NCI-H146 treated with DMSO at 0.1 percent for 48 hours (cell line): ENCODE measurements around the gene XK.

Experiments used
- DNase-seq: peaks from one replicate; lab custom pipeline; 2025; ENCODE audit not compliant: unreplicated experiment; lab: John Stamatoyannopoulos, UW

XK gene

DNA sequence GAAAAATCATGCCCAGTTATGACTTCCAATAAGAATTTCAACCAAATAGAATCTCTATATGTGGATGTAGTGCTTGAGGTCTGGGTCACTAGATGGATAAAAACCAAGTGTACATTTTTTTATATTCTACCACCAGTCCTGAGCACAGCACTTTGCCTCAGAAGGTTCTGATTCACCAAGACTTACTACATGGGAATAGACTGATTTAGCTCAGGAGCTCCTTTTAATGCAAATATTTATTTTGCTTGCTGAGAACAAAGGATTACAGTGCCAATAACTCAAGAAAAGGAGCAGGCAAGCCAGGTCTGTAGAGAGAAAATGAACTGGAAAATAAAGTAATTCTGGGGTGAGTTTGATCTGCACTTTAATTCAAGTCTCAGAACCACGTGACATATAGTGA is 6.4 kb upstream of the XK start:
- DNase-seq: no peak

DNA sequence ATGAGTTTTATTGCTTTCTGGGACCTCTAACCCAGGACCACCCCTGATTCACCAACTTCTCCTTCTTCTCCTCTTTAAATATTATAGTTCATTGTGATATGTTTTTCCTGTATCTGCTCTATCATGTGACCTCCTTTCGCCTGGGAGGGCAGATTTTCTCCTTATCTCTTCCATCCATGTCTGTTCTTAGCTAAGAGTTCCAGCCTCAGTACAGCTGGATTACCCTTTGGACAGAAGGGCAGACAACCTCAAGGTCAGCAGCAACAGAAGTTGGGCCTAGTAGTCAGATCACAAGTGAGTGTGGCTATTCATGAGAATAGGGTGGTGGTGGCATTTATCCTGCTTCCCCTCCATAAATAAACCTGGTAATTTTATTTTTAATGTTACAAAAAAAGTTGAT is 5.7 kb upstream of the XK start:
- DNase-seq: no peak

DNA sequence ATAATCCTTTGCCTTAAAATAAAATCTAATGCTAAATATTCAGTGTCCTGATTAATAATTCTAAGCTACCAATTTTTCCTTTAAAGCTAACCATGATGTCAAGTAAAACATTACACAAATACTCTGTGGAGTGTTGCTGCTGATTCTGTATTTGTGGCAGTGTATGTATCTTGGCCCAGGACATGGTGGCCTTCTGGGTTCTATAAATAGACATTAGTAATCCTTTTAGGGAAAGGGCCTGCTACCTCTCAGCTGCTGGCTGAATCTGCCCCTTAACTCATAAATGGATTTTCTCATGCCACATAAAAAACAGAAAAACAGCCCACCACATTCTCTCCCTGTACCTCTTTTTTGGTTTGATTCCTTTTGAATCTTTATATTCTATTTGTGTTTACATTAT is 1.2 kb upstream of the XK start:
- no peak for DNase-seq

DNA sequence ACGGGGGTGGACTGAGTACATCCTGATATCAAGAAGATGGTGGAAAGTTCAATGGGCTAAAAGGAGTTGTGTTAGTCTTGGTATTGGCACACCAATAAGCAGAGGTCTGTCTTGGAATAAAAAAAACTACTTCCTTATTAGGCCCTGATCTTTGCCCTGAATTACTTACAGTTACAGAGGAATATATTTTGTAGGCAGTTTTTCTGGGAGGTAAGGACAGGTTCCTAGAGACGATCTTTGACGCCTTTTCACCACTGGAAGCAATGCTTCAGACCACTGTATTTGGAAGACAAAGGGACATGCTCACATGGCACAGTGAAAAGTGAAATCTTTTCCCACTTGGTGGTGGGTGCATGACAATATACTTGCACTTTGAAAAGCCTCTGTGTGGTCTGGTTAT is 618 bp upstream of the XK start:
- no peak for DNase-seq

DNA sequence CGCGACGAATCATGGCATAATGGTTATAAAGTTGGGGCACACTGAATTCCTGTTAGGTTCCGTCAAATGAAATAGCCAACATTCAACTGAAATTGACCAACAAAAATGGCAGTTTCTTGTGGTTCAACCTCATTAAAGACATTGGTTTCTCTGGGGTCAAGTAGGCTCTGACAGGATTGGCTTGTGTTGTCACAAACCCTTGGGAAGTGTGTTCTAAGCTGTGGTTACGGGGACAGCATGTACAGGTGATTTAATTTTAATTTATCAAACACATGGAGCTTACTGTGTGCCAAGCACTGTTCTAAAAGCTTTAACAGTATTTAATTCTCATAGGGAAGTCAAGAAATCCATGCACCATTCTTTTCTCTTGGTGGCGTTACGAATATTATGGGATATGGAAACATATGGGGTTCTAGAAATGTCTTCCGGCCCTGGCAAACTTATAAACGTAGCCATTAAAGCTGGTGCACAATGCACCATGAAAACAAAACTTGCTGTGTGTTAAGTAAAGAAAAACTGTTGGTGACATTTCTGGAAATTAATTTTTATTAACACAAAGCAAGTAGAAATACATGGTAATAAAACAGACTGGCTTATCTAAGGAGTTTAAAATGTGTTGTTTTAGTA is 891 bp downstream of the XK start:
- DNase-seq: no peak

DNA sequence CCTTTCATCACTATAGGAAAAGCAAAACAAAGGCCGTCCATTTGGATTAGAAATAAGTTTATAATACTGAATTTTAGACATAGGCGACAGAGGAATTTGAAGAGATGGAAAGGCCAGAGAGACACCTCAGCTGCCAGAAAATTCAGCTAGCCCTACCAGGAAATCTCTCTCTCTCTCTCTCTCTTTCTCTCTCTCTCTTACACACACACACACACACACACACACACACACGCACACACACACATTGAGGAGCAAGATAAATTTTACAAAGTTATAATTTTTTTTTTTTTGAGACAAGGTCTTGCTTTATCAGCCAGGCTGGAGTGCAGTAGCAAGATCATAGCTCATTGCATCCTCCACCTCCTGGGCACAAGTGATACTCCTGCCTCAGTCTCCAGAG is 1.4 kb downstream of the XK start:
- DNase-seq: no peak

DNA sequence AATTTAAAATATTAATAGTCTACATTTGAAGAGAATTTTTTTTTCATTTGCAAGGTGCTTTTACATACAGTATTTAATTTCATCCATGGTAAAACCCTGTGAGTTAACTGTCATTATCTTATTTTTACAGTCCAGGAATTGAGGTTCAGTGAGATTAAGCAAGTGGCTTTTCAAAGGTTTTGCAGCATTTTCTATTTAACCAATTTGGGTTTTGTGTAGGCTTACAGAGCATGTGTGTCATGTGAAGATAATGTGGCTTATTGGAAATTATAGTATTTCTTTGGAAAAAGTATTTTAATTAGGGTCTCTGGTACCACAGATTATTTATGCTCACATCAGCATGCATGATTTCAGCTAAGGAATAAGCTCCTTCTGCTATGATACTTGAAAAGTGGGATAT is 4.5 kb downstream of the XK start:
- no peak for DNase-seq

DNA sequence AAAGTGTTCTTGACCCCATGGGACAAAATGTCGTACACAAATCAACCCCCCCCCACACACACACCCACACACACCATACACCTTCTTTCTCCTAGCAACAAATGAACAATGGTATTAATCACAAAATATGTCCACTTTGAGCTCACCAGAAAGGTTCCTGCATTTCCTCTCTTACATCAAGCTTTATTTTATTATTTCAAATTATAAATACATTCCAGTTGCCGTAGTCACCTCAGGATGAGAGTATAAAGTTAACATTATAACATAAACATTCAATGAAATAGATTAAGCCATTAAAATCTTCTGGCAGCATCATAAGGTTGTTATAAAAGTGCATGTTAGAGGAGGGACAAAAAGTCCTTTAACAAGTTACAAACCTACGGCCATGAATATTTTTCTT is 7.3 kb downstream of the XK start:
- DNase-seq: no peak

DNA sequence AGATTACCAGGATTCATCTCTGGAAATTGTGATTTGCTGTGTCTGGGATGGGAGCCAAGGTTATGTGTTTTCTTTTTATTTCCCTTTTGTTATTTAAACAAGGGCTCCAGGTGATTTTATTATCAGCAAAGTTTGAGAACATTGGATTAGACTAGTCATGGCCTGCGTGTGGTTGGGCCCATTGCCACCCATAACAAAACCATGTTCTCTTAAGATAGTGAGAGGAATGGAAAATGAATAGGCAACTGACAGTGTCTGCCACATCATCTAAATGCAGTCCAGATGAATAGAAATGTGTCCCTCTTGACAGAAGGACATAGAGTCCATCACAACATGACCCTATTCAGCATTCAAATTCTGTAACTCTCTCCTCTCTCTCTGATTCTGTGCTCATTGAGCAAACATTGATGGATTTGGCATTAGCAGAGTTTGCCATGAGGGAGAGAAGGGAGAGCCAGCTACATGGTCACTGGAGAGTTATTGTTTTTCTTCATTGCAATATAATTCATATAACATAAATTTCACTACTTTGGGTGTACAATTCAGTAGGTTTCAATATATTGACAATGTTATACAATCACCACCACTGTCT is 11.7 kb downstream of the XK start:
- DNase-seq: no peak

DNA sequence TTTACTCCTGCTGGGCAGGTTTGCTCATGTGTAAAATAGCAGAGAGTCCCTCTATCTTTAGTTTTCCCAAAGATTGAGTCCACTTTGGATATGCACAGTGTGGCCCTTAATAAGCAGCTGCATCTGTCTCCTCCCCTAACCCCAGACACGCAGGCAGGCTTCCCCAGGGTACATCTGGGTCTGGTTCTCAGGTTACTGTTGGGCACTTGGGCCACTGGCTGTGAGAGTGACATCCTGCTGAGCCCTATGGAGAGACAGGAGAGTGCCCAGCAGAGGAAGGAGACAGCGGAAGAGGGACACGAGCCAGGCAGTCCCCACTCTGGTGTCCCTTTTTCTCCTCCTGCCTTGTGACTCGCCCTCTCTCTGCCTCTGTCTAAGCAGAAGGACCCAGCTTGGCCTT is 16.0 kb downstream of the XK start:
- no peak for DNase-seq

DNA sequence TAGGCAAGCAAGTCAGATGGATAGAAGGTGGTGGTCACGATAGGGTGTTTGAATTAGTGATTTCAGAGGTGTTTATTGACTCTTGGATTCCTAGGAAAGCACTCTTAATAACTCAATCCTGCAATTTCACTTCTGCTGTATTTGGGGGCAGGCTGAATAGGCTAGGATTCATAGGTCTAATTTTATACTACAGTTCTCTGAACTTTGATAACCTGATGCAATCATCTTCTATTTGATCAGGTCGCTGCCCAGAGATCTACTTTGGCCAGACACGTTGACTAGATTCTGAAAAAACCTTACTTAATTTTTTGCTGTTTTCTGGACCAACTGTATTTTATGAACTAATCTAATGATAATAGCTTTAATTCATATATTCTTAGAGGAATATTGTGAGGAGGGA is 26.4 kb downstream of the XK start:
- DNase-seq: no peak

DNA sequence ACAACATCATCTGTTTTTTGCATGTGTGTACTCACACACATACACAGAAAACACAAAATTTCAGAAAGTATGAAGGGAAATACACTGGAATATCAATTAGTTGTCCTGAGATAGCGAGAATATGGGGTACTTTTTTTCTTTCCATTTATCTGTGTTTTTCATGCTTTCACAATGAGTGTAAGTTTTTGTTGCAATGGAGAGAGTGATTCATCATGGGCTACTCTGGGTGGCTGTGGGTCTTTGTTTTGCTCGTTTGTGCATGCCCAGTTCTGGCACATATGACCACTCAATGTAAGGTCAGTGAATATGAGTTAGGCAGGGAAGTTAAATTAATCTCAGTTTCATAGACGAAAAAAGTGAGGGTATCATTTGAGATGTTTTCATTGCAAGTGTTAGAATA is 26.9 kb downstream of the XK start:
- DNase-seq: no peak

DNA sequence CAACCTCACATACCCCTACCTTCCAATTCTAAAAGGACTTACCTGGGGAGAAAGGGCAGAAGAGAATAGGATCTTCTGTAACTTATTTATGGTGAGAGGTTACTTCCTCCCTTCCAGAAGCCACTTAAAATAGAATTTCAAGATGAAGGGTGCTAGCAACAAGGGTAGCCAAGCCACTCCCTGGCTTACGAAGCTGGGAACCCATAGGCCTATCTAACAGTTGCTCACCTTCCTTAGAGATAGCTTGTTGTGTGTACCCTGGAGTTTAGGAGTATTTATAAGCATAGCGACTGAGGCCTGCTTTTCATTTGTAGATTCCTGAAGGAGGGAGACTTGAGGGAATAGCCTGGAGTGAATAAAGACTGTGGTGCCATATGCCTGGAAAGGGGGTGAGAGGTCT is 28.9 kb downstream of the XK start:
- DNase-seq: no peak

DNA sequence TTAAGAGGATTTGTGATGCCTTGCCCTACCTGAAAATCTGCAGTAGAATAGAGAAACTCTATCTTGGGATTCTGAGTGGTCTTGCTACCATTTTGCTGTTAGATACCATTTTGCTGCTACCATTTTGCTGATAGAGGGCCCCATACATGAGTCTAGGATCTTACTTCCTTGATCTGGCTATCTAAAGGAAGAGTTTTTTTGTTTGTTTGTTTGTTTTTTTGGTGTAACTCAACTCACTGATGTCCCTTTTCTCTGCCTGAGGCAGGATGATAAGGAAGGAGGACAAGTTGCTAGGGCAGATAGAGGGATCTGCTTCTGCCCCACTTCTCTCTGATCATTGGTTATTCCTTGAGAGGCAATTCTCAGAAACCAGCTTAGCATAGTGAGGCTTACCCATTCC is 31.0 kb downstream of the XK start:
- no peak for DNase-seq

DNA sequence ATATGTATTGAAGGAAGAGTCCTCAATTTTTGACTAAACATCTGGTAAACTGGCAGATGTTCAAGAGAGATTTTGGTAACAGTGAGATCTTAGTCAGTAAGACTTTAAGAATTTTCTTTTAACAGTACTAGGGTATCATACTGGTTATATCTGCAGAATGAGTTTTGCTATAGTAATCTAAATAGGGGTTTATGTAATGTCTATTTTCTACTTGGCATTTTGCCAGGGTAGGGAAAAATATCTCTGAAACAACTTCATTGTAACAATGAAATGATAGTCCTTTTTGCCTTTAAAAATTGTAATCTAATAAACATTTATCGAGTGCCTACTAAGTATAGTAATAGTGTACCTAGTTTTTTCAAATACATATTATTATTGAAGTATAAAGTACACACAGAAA is 32.1 kb downstream of the XK start:
- no peak for DNase-seq

DNA sequence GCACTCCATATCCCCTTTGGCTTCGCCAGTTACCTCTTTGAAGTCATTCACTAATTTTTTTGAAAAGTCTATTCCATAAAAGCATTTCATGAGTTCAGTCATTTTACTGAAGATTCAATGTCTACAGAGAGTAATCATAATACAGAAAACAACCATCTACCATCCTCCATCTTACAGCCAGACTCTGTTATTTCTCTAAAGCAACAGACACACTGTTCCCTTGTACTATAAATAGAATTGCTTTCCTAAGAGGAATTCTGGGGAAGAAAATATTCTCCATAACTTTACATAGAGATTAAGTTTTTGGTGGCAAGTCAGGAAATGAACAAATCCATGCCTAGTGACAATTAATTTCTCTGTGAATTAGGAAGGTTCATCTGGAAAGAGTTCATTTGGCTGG is 37.0 kb downstream of the XK start:
- no peak for DNase-seq

DNA sequence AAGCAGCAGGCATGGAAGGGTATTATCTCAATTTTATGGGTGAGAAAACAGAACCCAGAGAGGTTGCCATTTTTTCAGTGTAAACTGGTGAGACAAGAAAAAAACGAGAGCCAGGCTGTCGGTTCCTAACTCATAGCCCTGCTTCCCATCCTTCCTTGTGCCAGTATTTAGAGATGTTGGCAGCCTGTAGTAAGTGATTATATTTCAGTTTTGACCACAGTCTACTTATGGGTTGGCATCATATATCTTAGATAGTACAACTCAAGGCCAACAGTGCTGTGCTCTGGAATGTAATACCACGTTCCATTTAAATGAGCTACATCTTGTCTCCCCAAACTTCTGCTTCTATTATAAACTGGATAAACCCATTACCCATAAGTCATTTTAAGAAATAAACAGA is 40.8 kb downstream of the XK start:
- no peak for DNase-seq

DNA sequence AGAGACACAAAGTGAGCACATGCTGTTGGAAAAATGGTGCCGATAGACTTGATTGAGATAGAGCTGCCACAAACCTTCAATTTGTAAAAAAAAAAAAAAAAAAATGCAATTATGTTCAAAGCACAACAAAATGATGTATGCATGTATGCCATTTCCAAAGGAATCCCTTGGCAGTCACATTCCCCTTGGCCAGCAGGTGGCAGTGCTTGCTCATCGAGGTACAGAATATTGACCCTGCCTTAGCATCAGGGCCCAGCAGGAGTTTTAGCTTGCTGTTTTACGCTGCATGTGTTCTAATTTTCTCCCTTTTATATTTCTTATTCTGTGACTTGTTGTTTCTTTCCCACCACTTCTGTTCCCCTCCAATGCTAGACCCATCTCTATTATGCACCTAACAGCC is 59.8 kb downstream of the XK start:
- DNase-seq: peak; percentile 5

DNA sequence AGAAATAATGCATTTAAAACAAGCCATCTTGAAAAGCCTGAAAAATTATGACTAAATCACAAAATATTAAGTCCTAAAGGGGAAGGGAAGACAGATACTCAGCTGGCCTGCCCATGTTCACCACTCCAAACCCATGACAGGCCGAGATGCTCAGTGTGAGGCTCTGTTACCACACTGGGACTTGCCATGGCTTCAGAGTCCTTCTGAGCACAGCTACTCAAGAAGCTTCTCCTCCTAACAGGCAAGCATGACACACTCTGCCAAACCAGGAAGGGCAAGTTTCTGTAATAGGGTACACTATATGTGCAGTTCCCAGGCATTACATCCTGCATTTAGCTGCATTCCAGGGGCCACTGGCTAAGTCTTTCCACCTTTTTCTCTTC is 60.2 kb downstream of the XK start:
- no peak for DNase-seq

DNA sequence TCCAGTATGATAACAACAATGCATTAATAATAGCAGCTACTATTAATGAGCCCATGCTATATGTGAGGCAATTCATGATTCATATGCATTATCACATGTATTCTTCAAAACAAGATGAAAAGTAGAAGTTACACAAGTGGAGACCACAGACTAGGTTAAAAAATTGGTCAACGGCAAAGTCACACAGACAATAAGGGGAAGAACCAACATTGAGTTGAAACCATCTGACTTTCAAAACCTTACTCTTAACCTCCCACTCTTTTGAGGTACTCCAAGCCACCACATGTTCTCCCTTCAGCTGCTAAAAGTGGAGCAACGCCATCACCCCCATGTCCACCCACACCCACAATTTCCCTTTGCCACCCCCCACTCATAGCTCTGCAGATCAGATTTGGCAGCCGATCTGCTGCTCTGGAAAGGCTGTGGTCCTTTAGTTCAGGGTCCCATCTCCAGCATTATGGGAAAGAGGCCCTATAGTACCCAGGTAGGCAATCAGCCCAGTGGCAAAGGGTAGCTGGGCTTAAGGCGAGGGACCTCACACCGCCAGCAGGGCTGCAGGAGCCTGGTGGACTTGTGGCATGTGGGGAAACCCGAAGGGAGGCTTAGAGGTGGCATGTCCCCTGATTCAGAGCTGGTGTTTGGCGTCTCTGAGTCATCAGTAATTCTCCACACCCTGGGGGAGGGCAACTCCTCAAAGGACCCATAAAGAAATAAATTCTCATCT is 60.8 kb downstream of the XK start:
- DNase-seq: no peak

DNA sequence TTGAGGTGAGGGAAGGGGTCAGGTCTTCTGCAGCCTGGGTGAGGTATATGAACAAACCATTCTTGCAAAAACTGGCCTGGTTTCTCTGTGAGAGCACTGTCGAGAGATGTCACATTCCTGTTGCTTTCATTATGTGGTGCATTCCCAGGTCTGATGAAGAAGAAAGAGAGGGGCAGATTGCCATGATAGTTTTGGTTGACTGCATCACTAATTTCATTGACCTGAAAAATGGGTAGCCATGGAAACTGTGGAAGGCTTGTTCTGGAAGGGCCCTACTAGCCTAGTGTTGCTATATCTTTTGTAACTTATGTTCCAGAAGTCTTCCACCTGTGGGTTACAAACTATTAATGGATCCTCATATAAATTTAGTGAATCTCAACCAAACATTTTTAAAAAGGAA is 61.4 kb downstream of the XK start:
- no peak for DNase-seq

DNA sequence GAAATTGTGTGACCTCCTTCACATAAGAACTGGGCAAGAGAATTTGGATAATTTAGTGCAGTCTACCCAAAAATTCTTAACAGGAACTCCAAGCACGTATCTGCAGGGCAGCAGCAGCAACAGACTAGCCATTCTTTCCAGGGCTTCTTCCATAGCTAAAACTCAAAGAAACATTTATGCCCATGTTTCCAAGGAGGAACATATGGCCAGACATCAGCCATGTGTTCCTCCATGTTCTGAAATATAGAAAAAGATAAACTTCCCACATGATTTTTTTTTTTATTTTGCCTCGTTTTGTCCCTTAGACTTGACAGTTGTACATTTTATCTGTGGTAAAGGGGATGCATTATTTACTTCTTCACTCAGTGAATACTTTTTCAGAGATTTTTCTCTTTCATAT is 66.7 kb downstream of the XK start:
- no peak for DNase-seq

DNA sequence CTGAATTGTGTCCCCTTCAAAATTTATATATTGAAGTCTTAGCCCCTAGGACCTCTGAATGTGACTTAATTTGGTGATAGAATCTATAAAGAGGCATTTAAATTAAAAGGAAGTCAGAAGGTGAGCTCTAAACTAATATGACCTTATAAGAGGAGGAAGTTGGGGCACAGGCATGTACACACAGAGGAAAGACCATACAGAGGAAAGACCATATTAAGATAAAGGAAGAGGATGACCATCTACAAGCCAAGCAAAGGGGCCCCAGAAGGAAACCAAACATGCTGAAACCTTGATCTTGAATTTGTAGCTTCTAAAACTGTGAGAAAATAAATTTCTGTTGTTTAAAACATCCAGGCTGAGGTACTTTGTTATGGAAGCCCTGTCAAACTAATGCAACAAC is 67.3 kb downstream of the XK start:
- DNase-seq: no peak
